ENCODE measurements around the gene ACP4.

The ACP4 gene

DNA sequence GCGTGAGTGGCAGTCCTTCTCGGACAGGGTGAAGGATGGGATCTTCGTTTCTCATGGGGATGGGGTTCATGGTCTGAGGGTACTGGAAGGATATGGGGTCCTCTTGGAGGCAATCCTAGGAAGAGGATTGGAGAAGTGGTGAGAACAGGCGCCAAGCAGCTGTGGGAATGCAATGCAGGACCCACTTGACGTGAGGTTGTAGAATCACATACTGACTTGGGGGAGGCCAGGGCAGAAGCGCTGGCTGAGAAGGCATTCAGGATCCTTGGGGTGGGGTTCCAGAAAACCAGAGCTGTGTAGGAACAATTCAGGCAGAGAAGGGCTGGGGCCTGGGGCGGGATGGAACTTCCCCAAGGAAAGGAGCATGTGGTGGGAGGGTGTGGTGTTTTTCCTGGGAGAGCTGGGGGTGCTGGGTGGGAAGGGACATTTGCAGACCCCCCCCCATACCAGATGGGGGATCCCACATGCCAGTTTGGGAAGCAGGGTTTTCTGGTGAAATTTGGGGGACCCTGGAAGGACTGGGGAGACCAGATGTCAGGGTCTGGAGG is 32.5 kb downstream of the ACP4 start:
- peaks cover 14% of the 10 kb centered on the region for H3K27me3 ChIP-seq (ENCODE audit: insufficient read depth, poor library complexity, severe bottlenecking)
- TF ChIP-seq, protein P1, sequence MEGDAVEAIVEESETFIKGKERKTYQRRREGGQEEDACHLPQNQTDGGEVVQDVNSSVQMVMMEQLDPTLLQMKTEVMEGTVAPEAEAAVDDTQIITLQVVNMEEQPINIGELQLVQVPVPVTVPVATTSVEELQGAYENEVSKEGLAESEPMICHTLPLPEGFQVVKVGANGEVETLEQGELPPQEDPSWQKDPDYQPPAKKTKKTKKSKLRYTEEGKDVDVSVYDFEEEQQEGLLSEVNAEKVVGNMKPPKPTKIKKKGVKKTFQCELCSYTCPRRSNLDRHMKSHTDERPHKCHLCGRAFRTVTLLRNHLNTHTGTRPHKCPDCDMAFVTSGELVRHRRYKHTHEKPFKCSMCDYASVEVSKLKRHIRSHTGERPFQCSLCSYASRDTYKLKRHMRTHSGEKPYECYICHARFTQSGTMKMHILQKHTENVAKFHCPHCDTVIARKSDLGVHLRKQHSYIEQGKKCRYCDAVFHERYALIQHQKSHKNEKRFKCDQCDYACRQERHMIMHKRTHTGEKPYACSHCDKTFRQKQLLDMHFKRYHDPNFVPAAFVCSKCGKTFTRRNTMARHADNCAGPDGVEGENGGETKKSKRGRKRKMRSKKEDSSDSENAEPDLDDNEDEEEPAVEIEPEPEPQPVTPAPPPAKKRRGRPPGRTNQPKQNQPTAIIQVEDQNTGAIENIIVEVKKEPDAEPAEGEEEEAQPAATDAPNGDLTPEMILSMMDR (IDR thresholded peaks at IDR 0.05; ENCODE audit: poor library complexity, severe bottlenecking) = no peak
- H3K4me1 ChIP-seq (ENCODE audit: insufficient read depth, poor library complexity, severe bottlenecking) = no peaks in the 10 kb centered on the region
- H3K27ac ChIP-seq (ENCODE audit: poor library complexity, severe bottlenecking) = no peak overlapping the region
- ATAC-seq (ENCODE audit: low read depth) (no peak), DNase-seq (ENCODE audit: low spot score) (no peak)
- H3K36me3 ChIP-seq (ENCODE audit: low read depth) = no peaks in the 10 kb centered on the region
- no peaks in the 10 kb centered on the region for H3K9me3 ChIP-seq (ENCODE audit: severe bottlenecking)
- no peak overlapping the region for H3K4me3 ChIP-seq (ENCODE audit: severe bottlenecking)

DNA sequence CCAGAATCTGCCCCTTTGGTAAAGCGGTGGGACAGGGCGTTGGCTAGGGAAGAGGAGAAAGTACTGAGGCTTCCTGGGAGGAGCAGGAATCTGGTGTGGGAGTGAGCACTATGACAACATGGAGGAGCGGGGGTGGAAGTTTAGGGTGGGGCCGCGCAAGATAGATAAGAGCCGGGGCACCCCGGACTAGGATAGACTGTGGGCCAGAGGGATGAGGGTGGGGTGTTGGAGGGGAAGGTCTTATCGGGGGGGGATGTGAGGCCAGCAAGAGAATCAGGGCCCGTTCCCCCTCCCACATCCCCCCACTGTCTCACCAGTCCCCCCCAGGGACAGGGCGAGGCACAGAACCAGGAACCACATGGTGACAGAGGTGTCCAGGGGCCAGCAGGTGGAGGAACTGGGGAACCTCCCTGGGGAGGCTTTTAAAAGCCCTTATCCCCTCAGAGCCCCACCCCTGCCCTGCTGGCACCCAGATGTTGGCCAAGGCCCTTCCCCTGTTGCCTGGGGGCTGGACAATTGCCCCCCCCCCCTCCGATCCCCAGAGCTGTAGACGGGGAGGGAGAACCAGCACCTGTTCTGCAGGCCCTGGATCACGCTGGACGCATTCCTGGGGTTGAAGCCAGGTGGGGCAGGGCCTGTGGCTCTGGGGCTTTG is 33.3 kb downstream of the ACP4 start, which contains the start of gene KLK1:
TSS of gene KLK1 (minus strand) at position 399 of the 654 bp plus-strand sequence. CDS start at position 360, 39 bp downstream.
- DNase-seq (ENCODE audit: low spot score) (no peak), ATAC-seq (ENCODE audit: low read depth) (no peak)
- H3K4me3 ChIP-seq (ENCODE audit: severe bottlenecking) = no peak within 1 kb of the TSS
- TF ChIP-seq, protein P1 (IDR thresholded peaks at IDR 0.05; ENCODE audit: poor library complexity, severe bottlenecking) = no peak
- no peaks in the 10 kb centered on the region for H3K36me3 ChIP-seq (ENCODE audit: low read depth)
- H3K4me1 ChIP-seq (ENCODE audit: insufficient read depth, poor library complexity, severe bottlenecking) = no peaks in the 10 kb centered on the region
- no peak within 1 kb of the TSS for H3K27ac ChIP-seq (ENCODE audit: poor library complexity, severe bottlenecking)
- peaks cover 14% of the 10 kb centered on the region for H3K27me3 ChIP-seq (ENCODE audit: insufficient read depth, poor library complexity, severe bottlenecking)
- no peaks in the 10 kb centered on the region for H3K9me3 ChIP-seq (ENCODE audit: severe bottlenecking)

DNA sequence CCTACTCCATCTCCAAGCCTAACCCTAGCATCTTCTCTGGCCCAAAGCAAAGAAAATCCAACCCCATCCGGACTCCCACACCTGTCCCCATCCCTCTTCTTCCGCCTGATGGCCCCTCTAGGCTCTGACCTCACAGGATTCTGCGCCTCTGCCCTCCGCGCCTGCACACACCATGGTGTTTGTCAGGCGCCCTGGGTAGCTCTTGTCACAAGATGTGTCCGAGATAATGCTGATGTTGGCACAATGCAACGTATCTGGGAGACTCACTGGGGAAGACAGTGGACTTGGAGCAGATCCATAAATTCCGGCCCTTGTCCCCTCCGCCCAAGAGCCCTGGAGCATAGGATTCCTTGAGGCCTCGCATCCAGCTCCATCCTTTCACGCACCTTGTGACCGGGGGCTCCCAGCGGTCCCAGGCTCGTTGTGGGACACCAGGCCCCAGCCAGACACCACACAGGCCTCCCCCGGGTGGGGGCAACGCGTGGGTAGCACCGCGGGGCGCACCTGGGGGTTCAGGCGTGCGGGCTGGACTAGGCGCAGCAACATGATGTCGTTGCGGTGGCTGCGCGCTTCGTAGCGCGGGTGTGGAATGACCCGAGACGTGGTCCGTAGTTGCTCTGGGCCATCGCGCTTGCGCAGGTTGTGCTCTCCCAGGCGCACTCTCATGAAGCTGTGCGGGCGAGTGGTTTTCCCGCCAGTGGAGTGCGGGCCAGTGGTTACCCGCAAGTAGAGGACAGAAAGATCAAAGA is 36.5 kb downstream of the ACP4 start:
- Histone ChIP-seq H3K4me1 (ENCODE audit: insufficient read depth, poor library complexity, severe bottlenecking) (no peaks in the 10 kb centered on the region), H3K27ac (ENCODE audit: poor library complexity, severe bottlenecking) (no peak overlapping the region), H3K4me3 (ENCODE audit: severe bottlenecking) (no peak overlapping the region), H3K36me3 (ENCODE audit: low read depth) (no peaks in the 10 kb centered on the region), H3K27me3 (ENCODE audit: insufficient read depth, poor library complexity, severe bottlenecking) (peaks cover 3% of the 10 kb centered on the region), H3K9me3 (ENCODE audit: severe bottlenecking) (no peaks in the 10 kb centered on the region)
- ATAC-seq (ENCODE audit: low read depth) (no peak), DNase-seq (ENCODE audit: low spot score) (no peak)
- TF ChIP-seq, protein P1 (IDR thresholded peaks at IDR 0.05; ENCODE audit: poor library complexity, severe bottlenecking) = no peak

DNA sequence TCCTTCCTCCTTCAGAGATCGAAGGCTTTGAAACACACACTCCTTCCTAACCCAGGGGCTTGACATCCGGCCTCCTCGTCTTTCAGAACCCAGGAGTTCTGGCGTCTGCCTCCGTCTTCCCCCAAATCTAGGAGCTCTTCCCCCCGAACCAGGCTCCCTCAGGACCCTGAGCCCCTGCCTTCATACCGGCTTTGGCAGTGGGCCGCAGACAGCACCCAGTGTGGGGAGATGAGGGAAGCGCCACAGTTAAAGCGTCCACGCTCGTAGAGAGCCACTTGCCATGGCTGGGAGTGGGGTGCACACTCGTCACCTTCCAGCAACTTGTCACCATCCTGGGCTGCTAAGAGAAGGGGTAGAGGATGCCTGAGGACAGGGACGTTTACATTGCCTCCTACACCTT is 37.3 kb downstream of the ACP4 start:
- no peaks in the 10 kb centered on the region for H3K36me3 ChIP-seq (ENCODE audit: low read depth)
- H3K4me3 ChIP-seq (ENCODE audit: severe bottlenecking) = no peak overlapping the region
- no peak overlapping the region for H3K27ac ChIP-seq (ENCODE audit: poor library complexity, severe bottlenecking)
- ATAC-seq (ENCODE audit: low read depth) (no peak), DNase-seq (ENCODE audit: low spot score) (no peak)
- H3K9me3 ChIP-seq (ENCODE audit: severe bottlenecking) = no peaks in the 10 kb centered on the region
- peaks cover 3% of the 10 kb centered on the region for H3K27me3 ChIP-seq (ENCODE audit: insufficient read depth, poor library complexity, severe bottlenecking)
- TF ChIP-seq, protein P1 (IDR thresholded peaks at IDR 0.05; ENCODE audit: poor library complexity, severe bottlenecking) = no peak
- no peaks in the 10 kb centered on the region for H3K4me1 ChIP-seq (ENCODE audit: insufficient read depth, poor library complexity, severe bottlenecking)
